RKO (cell line): ENCODE results near the gene SLC1A5.
"Not testable (repeated sequence)": the region's sequence is repeated elsewhere in the genome, so short reads cannot be mapped to it uniquely, and the experiment has no call there.

Source experiments
- DNase-seq: peaks from one replicate; pipeline ENCODE4 v3.0.0-alpha.2; 2016; ENCODE audit warnings: low spot score

The SLC1A5 gene

GRCh38 chr19:46788262-46788967, at the start of gene SLC1A5:
Gene SLC1A5 (minus strand): TSS chr19:46788594. CDS start chr19:46787965, 629 bp downstream.
- peak; percentile 98 for DNase-seq

DNA sequence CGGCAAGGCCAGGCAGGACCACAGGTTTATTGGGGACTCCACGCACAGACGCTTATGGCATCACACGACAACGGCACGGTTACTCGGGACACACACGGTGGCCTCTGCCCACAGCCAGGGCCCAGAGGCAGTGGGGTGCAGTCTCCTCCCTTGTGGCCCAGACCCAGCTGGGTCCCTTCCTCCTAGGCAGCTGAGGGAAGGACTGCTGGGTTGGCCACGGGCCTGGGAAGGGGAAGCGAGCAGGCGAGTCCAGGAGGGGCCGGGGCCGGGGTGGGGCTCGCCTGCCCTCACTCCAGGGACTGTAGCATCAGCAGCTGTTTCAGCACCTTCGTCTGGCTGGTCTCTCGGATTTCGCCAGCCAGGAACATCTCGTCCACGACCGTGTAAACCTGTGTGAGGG, 49.8 kb upstream of the SLC1A5 start:
- no peak for DNase-seq

GRCh38 chr19:46834984-46835383, 46.6 kb upstream of the SLC1A5 start:
- DNase-seq, result no peak

GRCh38 chr19:46834121-46834520, 45.7 kb upstream of the SLC1A5 start:
- DNase-seq, result no peak

DNA sequence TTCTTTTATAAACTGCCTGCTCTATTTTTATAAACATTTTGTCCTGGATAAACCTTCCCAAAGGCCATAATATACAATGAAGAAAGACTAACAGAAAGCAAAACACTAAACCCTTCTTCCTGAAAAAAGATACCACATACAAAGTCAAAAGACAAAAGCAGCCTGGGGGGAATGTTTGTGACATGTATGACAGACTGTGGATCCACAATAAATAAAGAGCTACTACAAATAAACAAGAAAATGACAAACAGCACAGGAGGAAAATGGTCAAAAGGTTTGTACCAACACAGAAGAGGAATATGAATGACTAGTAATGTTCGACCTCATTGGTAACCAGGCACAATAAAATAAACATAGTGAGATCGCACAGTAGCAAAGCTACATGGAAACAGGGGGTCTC, 42.5 kb upstream of the SLC1A5 start:
- no peak for DNase-seq

GRCh38 chr19:46828484-46828883, 40.1 kb upstream of the SLC1A5 start:
- DNase-seq, result peak; percentile 19

- no peak for DNase-seq
Observed at GRCh38 chr19:46825731-46826055, 37.3 kb upstream of the SLC1A5 start.

DNA sequence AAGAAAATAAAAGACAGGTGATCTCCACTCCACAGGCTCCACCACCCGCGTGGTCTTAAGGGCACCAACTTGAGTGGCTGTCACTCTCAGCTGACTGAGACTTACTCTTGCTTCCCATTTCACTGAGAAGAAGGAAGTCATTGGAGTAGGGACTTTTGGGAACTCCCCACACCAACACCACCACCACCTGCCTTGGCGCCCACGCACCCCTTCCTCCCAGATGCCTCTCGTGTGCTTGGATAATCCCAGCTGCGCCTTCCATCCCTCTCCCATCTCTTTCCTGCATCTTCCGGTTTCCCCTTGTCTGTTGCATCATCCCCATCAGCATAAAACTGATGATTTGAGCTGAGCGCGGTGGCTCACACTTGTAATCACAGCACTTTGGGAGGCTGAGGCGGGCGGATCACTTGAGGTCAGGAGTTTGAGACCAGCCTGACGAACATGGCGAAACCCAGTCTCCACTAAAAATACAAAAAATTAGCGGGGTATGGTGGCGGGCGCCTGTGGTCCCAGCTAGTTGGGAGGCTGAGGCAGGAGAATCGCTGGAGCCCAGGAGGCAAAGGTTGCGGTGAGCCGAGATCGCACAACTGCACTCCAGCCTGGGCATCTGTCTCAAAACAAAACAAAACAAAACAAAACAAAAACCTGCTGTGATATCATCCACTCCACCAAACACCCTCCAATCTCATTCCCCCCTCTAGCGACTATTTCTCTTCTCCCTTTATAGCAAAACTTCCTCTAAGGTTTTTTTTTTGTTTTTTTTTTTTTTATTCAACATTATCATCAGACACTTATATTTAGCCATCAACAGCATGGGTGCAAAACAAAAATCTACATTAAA, 36.7 kb upstream of the SLC1A5 start:
- DNase-seq, result no peak

DNA sequence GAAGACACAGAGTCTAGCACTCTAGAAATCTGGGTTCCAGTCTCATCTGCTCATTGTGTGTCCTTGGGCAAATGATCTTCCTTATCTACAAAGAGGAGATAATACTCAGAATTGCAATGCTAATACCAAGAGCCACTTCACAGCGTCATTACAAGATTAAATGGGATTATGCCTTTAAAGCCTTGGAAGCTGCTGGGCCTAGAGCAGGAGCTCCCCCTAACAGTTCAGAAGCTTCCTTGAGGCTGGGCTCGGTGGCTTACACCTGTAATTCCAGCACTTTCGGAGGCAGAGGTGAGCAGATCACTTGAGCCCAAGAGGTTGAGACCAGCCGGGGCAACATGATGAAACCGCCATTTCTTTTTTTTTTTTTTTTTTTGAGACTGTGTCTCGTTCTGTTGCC, 34.7 kb upstream of the SLC1A5 start:
- DNase-seq, result no peak

DNA sequence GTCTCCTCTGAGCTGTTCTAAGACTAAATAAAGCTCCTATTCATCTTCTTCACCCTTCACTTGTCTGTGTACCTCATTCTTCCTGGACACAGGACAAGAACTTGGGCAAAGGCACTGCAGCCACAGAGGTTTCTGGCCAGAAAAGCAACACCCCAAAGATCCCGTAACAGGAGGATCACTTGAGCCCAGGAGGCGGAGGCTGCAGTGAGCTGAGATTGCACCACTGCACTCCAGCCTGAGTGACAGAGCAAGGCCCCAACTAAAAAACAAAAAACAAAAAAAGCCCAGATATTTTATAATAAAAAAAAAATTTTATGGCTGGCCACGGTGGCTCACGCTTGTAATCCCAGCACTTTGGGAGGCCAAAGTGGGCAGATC, 34.0 kb upstream of the SLC1A5 start:
- DNase-seq, result not testable (repeated sequence)

DNA sequence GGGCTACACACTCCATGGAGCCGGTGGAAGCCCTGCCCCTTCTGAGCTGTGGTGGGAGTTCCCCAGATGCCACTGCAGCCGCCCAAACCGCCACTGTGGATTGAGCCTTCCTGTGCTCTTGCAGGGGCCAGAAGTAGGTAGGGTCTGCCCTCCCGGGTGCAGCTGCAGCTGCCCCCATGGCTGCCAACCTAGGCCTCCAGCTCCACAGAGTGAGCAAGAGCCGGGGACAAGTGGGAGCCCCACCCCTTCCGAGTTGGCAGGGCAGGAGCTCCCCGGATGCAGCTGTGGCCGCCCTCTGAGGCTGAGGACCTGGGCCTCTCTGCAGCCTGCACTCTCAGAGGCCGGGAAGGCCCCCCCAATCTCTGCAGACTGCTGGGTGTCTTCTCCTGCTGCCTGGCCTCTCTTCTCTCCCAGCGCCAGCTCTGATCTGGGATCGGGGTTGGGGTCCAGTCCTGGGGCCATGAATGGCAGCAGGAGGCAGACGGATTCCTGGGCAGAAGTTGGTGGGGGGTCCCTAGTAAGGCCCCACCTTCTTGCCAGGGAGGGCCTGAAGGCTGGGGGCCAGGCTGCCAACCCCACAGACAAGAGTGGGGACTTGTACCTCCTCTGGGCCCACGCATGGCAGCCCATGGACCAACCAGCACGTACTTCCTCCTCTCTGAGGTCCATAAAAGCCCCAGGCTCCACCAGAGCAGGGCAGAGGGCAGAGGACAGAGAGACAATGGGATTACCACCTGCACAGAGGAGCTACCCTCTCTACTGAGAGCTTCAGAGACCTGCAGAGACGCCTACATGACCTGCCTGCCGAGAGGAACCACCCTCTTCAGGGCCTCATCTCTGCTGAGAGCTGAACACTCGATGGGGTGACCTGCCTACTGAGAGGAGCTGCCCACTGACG, 33.4 kb upstream of the SLC1A5 start:
- no peak for DNase-seq

GRCh38 chr19:46818812-46819211, 30.4 kb upstream of the SLC1A5 start:
- DNase-seq, result peak; percentile 46

DNA sequence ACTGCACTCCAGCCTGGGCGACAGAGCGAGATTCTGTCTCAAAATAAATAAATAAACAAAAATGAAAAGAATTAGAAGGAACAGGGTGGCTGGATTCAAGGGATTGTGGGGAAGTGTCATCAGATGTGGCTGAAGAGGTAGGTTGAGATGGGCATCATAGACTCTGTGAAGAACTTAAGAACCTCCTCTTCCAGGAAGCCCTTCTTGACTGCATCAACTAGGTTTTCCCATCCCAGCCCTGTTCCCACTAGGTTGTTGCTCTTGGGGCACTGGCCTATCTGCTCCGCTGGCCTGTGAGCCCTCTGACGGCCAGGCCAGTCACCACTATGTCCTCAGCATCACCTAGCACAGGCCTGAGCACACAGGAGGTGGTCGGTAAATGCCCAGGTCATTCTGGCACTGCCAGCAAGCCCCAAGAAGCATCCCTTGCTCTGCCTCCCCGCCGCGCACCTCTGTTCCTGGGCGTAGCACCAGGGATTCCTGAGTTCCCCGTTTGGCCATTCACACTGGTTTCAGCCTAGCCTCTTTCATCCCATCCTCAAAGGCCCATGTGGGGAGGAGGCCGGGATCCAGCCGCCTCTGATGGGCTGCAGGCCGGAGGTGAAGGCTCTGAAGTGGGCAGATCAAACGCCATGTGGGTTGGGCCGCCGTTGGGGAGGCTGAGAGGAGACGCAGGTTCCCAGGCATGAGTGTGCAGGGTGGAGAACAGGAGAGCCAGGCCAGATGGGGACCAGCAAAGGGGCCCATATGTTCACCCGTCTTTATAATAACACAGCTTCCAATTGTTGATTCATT, 27.6 kb upstream of the SLC1A5 start:
- no peak for DNase-seq

DNA sequence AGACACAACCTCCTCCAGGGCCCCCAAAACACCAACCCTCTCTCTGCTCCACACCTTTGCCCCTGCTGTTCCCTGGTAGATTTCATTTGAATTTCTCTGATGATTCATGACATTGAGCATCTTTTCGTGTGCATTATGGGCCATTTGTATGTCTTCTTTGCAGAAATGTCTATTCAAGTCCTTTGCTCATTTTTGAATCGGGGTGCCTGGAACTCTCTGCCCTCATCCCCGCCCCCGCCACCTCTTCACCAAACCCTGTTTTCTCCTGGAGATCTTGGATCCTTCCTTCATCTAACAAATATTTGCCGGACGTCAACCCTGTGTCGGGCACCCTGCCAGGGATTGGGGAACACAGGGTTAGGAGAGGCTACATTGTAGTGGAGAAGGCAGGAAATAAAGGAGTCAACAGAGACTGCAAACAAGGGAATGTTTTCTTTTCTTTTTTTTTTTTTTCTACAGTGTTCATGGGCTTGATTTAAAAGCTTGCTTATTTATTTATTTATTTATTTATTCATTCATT, 25.5 kb upstream of the SLC1A5 start:
- DNase-seq, result no peak

GRCh38 chr19:46812977-46813838, 24.8 kb upstream of the SLC1A5 start:
- no peak for DNase-seq

- no peak for DNase-seq
Observed at GRCh38 chr19:46809534-46810272, 21.3 kb upstream of the SLC1A5 start.

DNA sequence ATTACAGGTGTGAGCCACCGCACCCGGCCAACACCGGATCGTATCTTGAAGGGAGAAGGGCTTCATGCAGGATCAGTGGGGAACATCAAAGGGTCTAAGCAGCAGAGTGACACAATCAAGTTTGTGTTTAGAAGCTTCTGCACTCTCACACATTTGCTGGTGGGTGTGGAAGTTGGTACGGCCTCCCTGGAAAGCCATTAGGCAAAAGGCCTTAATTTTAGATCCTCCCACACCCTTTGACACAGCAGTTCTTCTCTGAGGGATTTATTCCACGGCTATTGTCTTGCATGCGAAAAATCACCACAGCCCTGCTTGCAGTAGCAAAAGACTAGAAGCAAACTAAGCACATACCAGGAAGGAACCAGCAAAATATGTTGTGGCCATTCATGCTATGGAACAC, 18.3 kb upstream of the SLC1A5 start:
- no peak for DNase-seq

GRCh38 chr19:46804432-46804831, 16.0 kb upstream of the SLC1A5 start:
- not testable (repeated sequence) for DNase-seq

DNA sequence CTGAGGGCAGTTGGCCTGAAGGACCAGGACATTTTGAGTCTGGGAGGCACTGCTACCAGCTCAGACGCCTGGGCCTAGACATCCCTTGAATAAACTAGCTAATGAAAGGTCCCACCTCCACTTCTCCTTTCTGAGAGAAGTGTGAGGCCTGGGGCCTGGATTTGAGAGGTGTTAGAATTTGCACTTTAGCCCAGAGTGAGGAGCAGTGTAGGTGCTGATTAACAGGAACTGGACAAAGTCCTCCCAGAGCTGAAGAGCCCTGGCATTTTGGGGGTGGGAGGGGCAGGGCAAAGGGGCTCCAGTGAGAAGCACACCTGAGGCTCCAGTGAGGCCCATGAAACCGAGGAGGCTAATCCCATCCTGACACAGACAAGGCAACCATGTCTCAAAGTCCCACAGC, 15.2 kb upstream of the SLC1A5 start:
- no peak for DNase-seq

DNA sequence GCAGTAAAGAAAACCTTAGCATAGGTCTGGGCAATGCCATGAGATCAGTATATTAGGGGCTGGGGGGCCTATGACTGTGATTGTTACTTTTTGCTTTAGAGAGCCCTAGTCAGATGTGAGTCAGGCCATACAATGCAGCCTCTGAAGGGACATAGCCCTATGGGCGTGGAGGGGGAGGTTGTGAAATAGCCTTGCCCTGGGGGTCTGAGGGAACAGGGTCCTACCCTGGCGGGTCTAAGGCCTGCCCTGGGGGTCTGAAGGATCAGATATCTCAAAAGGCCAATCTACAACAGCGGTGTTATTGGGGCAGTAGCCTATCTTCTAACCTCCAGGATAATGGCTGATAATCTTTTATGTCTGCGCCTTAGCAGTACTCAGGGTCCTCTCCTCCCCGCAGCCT, 13.8 kb upstream of the SLC1A5 start:
- no peak for DNase-seq
